HG03378 (cell line): ENCODE measurements around the gene SRCAP.

Experiments
- ATAC-seq: cut with Tn5 transposase; IDR thresholded peaks from one replicate; pipeline ENCODE4 v1.9.1; 2021; ENCODE audit warnings: mild to moderate bottlenecking, moderate library complexity; ENCODE audit not compliant: unreplicated experiment

SRCAP gene

GRCh38 chr16:30698816-30699614 is at the start of gene SRCAP:
TSS of gene SRCAP (plus strand) at chr16:30699171. CDS start at chr16:30700825, 1,654 bp downstream.
- peak; percentile 26 for ATAC-seq

- ATAC-seq: no peak
These were observed 49.1 kb upstream of the SRCAP start for GRCh38 chr16:30649725-30650368.

DNA sequence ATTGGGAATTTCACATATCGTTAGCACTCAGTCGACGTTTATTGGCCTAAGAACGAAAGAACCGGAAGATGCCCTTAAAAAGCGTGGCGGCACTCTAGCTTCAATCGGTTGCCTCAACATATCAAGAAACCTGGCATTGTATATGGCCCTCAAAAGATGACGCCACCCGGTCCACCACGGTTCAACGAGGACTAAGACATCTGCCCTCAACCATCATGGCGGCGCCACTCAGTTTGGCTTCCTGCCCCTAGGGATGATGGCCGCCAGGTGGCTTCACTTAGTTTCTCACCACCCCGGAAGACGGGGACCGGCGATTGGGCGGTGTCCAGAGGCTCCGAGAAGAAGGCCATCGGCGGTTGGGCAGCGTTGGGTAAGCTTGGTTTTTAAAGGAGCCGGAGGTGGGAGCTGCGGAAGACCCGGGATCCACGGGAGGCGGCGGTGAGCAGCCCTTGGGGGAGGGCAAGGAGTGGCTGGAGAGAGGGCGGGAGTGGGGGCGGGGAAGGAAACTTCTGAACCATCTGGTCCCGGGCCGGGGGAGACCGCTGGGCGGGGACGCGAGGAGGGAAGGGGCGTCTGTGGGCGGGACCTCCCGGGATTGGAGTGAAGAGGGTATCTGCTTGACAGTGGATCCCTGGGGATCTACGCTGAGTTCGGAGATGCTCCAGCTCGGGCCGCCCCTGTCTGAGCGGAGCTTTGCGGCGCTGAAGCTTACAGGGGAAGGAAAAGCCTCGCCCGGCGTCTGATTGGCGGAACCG is 48.4 kb upstream of the SRCAP start, which contains the start of gene PRR14:
Gene PRR14, plus strand, starts transcription at position 592 of the 755 bp plus-strand sequence. CDS start 686 bp downstream, outside the sequence.
- ATAC-seq: peak; percentile 72

DNA sequence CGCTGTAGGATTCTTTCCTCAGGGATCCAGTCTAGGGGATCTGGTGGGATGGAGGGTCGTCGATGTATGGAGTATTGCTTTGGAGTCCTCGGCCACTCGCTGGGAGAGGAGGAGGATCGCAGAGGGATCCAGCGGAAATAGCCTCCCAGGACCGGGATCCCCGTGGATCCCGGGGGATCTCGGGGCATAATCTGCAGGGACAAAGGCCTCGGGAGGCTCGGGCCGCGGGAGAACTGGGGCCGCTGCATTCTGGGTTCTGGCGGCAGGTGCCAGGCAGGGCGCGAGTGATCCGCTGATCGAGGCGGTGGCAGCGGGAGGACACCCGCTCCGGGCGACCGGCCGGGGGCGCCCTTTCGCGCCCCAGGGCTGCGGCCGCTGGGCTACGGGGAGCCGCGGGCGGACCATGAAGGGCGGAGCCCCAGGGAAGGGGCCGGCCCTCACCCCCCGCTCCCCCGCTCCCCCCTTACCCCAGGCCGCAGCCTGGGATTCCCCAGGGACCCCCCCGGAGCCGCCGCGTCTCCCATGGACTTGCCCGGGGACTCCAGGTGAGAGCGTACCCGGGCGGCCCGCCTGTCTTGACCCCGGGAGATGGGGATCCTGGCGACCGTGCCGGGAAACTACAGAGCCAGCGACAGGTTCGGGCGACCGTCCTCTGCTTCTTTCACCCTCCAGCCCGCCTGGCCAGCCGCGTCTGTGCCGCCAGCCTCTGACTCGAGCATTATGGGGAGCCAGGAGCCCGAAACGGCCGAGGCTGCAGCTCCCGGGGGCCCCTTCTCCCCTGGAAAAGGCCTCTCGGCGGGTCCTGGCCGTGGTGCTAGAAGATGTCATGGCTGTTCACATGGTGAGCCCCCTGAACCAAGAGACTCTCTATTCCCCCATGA is 47.6 kb upstream of the SRCAP start:
- ATAC-seq: peak; percentile 23

GRCh38 chr16:30652005-30652296 is 47.0 kb upstream of the SRCAP start:
- no peak for ATAC-seq

GRCh38 chr16:30652718-30653117 is 46.3 kb upstream of the SRCAP start:
- ATAC-seq: no peak

- no peak for ATAC-seq
These were observed 44.1 kb upstream of the SRCAP start for GRCh38 chr16:30654856-30655255.

GRCh38 chr16:30655815-30656347 is 43.1 kb upstream of the SRCAP start:
- ATAC-seq: no peak

DNA sequence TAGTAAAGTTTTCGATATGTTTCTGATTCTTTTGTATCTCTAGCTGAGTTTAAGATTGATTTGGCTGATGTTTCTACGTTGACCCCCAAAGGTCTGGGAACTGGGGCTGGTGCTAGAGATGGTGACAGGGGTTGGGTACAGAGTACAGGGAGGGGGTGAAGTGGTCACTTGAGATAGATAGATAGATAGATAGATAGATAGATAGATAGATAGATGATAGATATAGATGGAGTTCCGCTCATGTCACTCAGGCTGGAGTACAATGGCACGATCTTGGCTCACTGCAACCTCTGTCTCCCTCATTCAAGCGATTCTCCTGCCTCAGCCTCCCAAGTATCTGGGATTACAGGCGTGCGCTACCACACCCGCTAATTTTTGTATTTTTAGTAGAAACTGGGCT is 42.6 kb upstream of the SRCAP start:
- ATAC-seq: no peak

GRCh38 chr16:30656974-30657865 is 41.8 kb upstream of the SRCAP start:
- ATAC-seq: no peak

GRCh38 chr16:30657866-30658730 is 40.9 kb upstream of the SRCAP start, which contains the start of gene FBRS:
TSS of gene FBRS (plus strand) at chr16:30658431. CDS start at chr16:30659519, 1,088 bp downstream.
- ATAC-seq: peak; percentile 73

DNA sequence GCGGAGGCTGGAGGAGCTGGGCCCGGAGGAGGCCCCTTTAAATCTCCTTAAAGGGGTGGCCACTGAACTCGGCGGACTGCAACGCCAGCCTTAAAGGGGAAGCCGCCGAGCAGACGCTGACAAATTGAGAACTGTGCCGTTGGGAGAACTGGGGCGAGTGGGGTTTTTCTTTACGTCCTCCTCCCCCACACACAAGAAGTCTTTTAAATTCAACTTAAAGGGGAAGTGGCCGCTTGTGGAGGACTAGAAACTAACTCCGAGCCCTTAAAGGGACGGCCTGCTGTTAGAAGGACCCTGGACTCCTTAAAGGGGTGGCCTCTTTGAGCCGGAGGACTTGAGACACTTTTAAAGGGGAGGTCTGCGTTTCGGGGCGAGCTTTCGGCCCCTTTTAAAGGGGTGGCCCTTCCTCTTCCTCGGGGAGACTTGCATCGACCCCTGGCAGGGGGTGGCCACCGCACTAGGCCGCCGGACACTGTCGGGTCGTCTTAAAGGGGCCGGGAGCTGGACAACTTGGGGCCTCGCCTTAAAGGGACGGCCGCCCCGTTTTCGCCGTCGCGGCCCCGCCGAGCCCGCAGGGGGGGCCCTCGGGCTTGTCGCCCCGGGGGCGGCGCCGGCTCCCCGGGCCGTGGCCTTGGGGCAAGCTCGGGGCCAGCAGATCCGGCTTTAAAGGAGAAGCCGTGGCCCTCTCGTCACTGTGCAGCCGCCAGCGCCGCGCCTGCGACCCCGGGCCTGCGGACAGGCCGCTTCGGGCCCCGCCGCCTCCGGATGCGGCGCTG is 40.1 kb upstream of the SRCAP start:
- peak; percentile 39 for ATAC-seq

DNA sequence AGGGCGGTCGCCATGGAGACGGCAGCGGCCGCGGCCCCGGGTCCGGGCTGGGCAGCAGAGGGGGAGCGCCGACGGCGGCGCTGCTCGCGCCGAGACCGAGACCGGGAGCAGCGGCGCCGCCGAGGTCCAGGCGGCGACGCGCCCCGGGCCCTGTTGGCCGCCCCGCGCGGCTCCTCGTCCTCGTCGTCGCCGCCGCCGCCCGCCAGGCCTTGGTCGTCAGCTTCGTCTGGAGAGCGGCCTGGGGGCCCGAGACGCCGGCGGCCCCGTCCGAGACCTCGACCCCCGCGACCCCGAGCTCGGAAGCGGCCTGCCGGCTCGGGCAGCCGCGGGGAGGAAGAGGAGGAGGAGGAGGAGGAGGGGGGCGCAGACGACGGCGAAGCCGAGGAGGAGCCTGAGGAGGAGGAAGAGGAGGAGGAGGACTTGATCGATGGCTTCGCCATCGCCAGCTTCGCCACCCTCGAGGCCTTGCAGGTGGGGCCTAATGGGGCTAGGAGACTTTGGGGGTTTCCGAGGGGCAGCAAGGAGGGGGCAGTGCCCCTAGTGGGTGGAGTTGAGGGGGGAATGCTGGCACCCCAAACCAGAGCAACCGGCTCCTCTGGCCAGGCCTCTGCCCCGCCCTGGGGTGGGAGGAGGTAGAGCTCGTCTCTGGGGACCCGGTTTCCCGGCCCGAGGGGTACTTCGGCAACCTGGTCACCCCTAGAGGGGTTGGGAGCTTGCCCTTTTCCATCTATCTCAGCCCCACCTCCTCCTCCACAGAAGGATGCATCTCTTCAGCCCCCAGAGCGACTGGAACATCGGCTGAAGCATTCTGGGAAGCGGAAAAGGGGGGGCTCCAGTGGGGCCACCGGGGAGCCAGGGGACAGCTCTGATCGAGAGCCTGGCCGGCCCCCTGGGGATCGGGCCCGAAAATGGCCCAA is 39.2 kb upstream of the SRCAP start:
- ATAC-seq: no peak

DNA sequence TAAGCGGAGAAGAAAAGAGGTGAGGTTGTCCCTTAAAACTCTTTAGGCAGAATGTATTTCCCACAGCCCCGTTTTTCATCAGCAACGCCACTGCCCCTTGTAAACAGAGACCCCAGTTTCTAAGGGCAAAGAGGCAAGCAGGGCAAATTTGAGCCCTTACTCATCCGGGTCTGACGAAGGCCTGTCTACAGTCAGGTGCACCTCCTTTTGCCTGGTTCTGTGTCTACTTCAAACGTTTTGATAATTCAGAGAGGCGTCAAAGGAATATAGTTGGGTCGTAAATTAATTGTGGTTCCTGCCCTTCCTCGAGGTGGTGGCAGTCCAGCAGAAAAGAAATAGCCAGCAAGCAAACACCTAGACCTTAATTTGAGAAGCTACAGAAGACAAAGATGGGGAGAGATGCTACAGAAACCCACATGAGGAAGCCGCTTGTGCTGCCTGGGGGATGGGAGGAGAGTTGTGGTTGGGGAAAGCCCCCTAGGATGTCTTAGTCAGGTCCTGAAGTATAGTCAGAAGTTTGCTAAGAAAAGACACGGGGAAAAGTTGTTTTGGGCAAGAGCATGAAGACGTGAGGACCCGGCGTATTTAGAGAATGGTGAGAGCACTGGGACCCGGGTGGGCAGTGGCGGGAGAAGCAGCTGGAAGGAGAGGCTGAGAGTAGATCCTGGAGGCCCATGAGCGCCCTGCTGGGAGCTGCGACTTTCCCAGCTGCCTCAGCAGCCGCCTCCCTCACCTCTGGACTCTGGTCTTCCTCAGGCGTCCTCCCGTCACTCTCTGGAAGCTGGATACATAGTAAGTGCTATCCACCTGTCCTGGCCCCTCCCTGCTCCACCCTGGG is 38.3 kb upstream of the SRCAP start:
- no peak for ATAC-seq

DNA sequence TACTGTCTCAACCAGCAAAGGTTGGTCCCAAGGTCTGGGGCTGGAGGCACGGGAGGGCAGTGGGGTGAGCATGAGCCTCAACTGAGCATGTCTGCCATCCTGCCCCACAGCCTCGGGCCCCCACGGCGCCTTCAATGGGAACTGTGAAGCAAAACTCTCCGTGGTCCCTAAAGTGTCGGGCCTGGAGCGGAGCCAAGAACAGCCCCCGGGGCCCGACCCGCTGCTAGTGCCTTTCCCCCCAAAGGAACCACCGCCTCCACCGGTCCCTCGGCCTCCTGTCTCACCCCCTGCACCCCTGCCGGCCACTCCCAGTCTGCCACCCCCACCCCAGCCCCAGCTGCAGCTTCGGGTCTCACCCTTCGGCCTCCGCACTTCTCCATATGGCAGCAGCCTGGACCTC is 36.5 kb upstream of the SRCAP start:
- ATAC-seq: no peak

- no peak for ATAC-seq
These were observed 35.9 kb upstream of the SRCAP start for GRCh38 chr16:30663038-30663437.
